Erythroblast (primary cell): ENCODE measurements around the gene BRD4.

Experiments
- GATA1 ChIP-seq: IDR thresholded peaks from 2 replicates; pipeline ENCODE4 v1.6.1; 2011; ENCODE audit warnings: low read depth, mild to moderate bottlenecking, control low read depth, low read length, moderate library complexity
- POLR2A ChIP-seq: IDR thresholded peaks from 2 replicates; pipeline ENCODE4 v1.6.1; 2011; ENCODE audit warnings: mild to moderate bottlenecking, low read length

GRCh38 chr19:15216363-15216762 lies 116.0 kb downstream of the BRD4 start:
- TF ChIP-seq POLR2A (no peak), GATA1 (no peak)
